H1 (cell line): ENCODE measurements around the gene CMSS1. TPM values are rescaled to one million over a fixed set of nuclear protein-coding genes. Genes with fewer than 3 reads are reported as not detected.

Source experiments
- CTCF ChIA-PET: fragments of 300-600 bp; sonication (Branson Sonifier 250); formaldehyde crosslinking; loops from one replicate; lab custom pipeline; 2021; ENCODE audit not compliant: partially characterized antibody; lab: Charles Lee
- POLR2A ChIA-PET: fragments of 300-600 bp; sonication (Branson Sonifier 250); formaldehyde crosslinking; loops from one replicate; lab custom pipeline; 2021; ENCODE audit warnings: inconsistent platforms; ENCODE audit not compliant: partially characterized antibody; lab: Charles Lee
- DNase-seq, 2 experiments: peaks; one replicate each; pipeline versions ENCODE4 v3.0.0 to v3.0.0-alpha.2; 2010 to 2022; ENCODE audit warnings: low spot score in 2 of 2, low read depth in 1 of 2, mixed read lengths in 1 of 2
- FAIRE-seq: peaks from 2 replicates; lab custom pipeline; 2011; peaks lifted over from hg19 to GRCh38; lab: Jason Lieb, UNC
- H2AFZ ChIP-seq: 2 replicates; pipeline ENCODE4 v1.8.1; 2012; ENCODE audit warnings: low read length, inconsistent platforms
- H2AK5ac ChIP-seq: 2 replicates; pipeline ENCODE4 v1.6.1; 2013; ENCODE audit warnings: low read depth, low read length
- H2BK120ac ChIP-seq: replicated peaks from 2 replicates; pipeline ENCODE3; 2013; ENCODE audit warnings: low read depth, low read length, inconsistent platforms
- H2BK12ac ChIP-seq: 2 replicates; pipeline ENCODE4 v1.6.1; 2013; ENCODE audit warnings: low read depth, low read length
- H2BK15ac ChIP-seq: 2 replicates; pipeline ENCODE4 v1.6.1; 2013; ENCODE audit warnings: low read length
- H2BK20ac ChIP-seq: 2 replicates; pipeline ENCODE4 v1.6.1; 2013; ENCODE audit warnings: low read length
- H2BK5ac ChIP-seq: 2 replicates; pipeline ENCODE4 v1.6.1; 2013; ENCODE audit warnings: low read depth, low read length
- H3K14ac ChIP-seq: 2 replicates; pipeline ENCODE4 v1.6.1; 2013; ENCODE audit warnings: inconsistent platforms; ENCODE audit not compliant: insufficient read length
- H3K18ac ChIP-seq: 2 replicates; pipeline ENCODE4 v1.6.1; 2013; ENCODE audit warnings: low read length; ENCODE audit errors: extremely low read depth
- H3K23ac ChIP-seq: 2 replicates; pipeline ENCODE4 v1.6.1; 2013; ENCODE audit warnings: inconsistent platforms; ENCODE audit not compliant: insufficient read length
- H3K23me2 ChIP-seq: 2 replicates; pipeline ENCODE4 v1.6.1; 2013; ENCODE audit warnings: low read depth, low read length
- H3K27ac ChIP-seq: 2 replicates; pipeline ENCODE4 v1.6.1; 2011; ENCODE audit warnings: low read depth, low read length, inconsistent platforms
- H3K27me3 ChIP-seq, 4 experiments: replicated peaks in 1 of 4; 1 replicate in 1 of 4; 2 replicates in 3 of 4; pipeline versions ENCODE4 v1.6.1 to v1.8.1; 2011 to 2013; ENCODE audit warnings: low read length in 3 of 4, mild to moderate bottlenecking in 3 of 4, inconsistent platforms in 2 of 4, mixed read lengths in 2 of 4, moderate library complexity in 1 of 4; ENCODE audit not compliant: control insufficient read depth in 3 of 4, insufficient read depth in 3 of 4; ENCODE audit errors: extremely low read depth in 1 of 4
- H3K36me3 ChIP-seq, 4 experiments: 2 replicates each; pipeline versions ENCODE4 v1.6.1 to v1.8.1; 2011 to 2013; ENCODE audit warnings: mild to moderate bottlenecking in 4 of 4, low read length in 3 of 4, moderate library complexity in 2 of 4, control low read depth in 1 of 4, inconsistent platforms in 1 of 4; ENCODE audit not compliant: insufficient read depth in 4 of 4, control insufficient read depth in 2 of 4
- H3K4ac ChIP-seq: replicated peaks from 2 replicates; pipeline ENCODE3; 2013; ENCODE audit warnings: low read length, low read depth, mixed read lengths, inconsistent platforms; ENCODE audit not compliant: insufficient read length
- H3K4me1 ChIP-seq, 4 experiments: replicated peaks in 1 of 4; 1 replicate in 1 of 4; 2 replicates in 3 of 4; pipeline versions ENCODE4 v1.6.1 to v1.8.1; 2011 to 2013; ENCODE audit warnings: low read length in 3 of 4, inconsistent platforms in 2 of 4, mixed read lengths in 1 of 4; ENCODE audit not compliant: insufficient read depth in 4 of 4, control insufficient read depth in 3 of 4
- H3K4me2 ChIP-seq, 2 experiments: 2 replicates each; pipeline versions ENCODE4 v1.6.1 to v1.8.1; 2011 to 2013; ENCODE audit warnings: low read depth in 2 of 2, low read length in 2 of 2, control low read depth in 1 of 2, inconsistent platforms in 1 of 2, mild to moderate bottlenecking in 1 of 2; ENCODE audit not compliant: insufficient read depth in 1 of 2
- H3K4me3 ChIP-seq, 4 experiments: fragments of 200-600, 300-600 bp in 1 of 4; sonication (generic), shearing (Covaris generic), sonication (Bioruptor Twin) in 1 of 4; 2 replicates each; pipeline versions ENCODE4 v1.5.1 to v1.8.1; 2011 to 2016; ENCODE audit warnings: low read length in 4 of 4, low read depth in 3 of 4, control low read depth in 2 of 4, inconsistent platforms in 2 of 4, mild to moderate bottlenecking in 2 of 4, mixed read lengths in 1 of 4, moderate library complexity in 1 of 4; ENCODE audit not compliant: insufficient read depth in 2 of 4; ENCODE audit errors: extremely low read depth in 1 of 4
- H3K56ac ChIP-seq: replicated peaks from 2 replicates; pipeline ENCODE3; 2013; ENCODE audit warnings: low read depth, mild to moderate bottlenecking, mixed read lengths, low read length, inconsistent platforms; ENCODE audit not compliant: insufficient read length
- H3K79me1 ChIP-seq: 2 replicates; pipeline ENCODE4 v1.6.1; 2013; ENCODE audit warnings: low read depth, low read length, control low read depth
- H3K79me2 ChIP-seq, 2 experiments: 2 replicates each; pipeline versions ENCODE4 v1.6.1 to v1.8.1; 2012 to 2013; ENCODE audit warnings: low read length in 2 of 2, mild to moderate bottlenecking in 2 of 2, inconsistent platforms in 1 of 2; ENCODE audit not compliant: insufficient read depth in 2 of 2, control insufficient read depth in 1 of 2
- H3K9ac ChIP-seq, 4 experiments: replicated peaks in 1 of 4; 1 replicate in 1 of 4; 2 replicates in 3 of 4; pipeline versions ENCODE4 v1.6.1 to v1.8.1; 2011 to 2013; ENCODE audit warnings: low read depth in 3 of 4, low read length in 3 of 4, control low read depth in 2 of 4, mild to moderate bottlenecking in 2 of 4, moderate library complexity in 2 of 4, inconsistent platforms in 1 of 4; ENCODE audit errors: extremely low read depth in 1 of 4
- H3K9me3 ChIP-seq, 2 experiments: 2 replicates each; pipeline versions ENCODE4 v1.6.1 to v1.8.1; 2012 to 2013; ENCODE audit warnings: mild to moderate bottlenecking in 2 of 2, moderate library complexity in 2 of 2, control low read depth in 1 of 2, inconsistent platforms in 1 of 2, low read depth in 1 of 2, low read length in 1 of 2, mixed read lengths in 1 of 2; ENCODE audit not compliant: insufficient read depth in 2 of 2
- H4K20me1 ChIP-seq, 2 experiments: replicated peaks in 1 of 2; 2 replicates each; pipeline versions ENCODE3 to v1.8.1; 2011 to 2013; ENCODE audit warnings: inconsistent platforms in 2 of 2, low read length in 2 of 2, mild to moderate bottlenecking in 1 of 2; ENCODE audit not compliant: insufficient read depth in 2 of 2, control insufficient read depth in 1 of 2
- H4K5ac ChIP-seq: 2 replicates; pipeline ENCODE4 v1.6.1; 2013; ENCODE audit warnings: low read length, low read depth, mixed read lengths, inconsistent platforms; ENCODE audit not compliant: insufficient read length
- H4K8ac ChIP-seq: 2 replicates; pipeline ENCODE4 v1.8.0; 2013; ENCODE audit warnings: mild to moderate bottlenecking, moderate library complexity, low read length, inconsistent platforms; ENCODE audit not compliant: insufficient read depth; ENCODE audit errors: extremely low read depth
- H4K91ac ChIP-seq: replicated peaks from 2 replicates; pipeline ENCODE3; 2013; ENCODE audit warnings: low read length, mixed read lengths, inconsistent platforms; ENCODE audit not compliant: insufficient read length
- RFX5 ChIP-seq: IDR thresholded peaks from 2 replicates; pipeline ENCODE4 v1.6.1; 2011; ENCODE audit warnings: low read depth, low read length, improper control_type of control experiment, borderline replicate concordance
- SP2 ChIP-seq: IDR thresholded peaks from 2 replicates; pipeline ENCODE4 v1.6.1; 2012; ENCODE audit warnings: mild to moderate bottlenecking, low read length, inconsistent platforms
- SP4 ChIP-seq: IDR thresholded peaks from 2 replicates; pipeline ENCODE4 v1.6.1; 2012; ENCODE audit warnings: low read length, inconsistent platforms
- WGBS, 2 experiments: shearing (Covaris generic) in 1 of 2; methylation state at CpG; one replicate each; pipeline versions ENCODE4 v1.1.6 to v1.1.7; 2013 to 2015; ENCODE audit warnings: low lambda C conversion rate in 2 of 2, mixed read lengths in 2 of 2, inconsistent platforms in 1 of 2, low coverage in 1 of 2, missing lambda C conversion rate in 1 of 2; ENCODE audit not compliant: insufficient replicate concordance in 2 of 2, insufficient coverage in 1 of 2, insufficient read length in 1 of 2; ENCODE audit errors: extremely low coverage in 1 of 2, missing lambda C conversion rate in 1 of 2; 5-methylcytosine and 5-hydroxymethylcytosine counted together
- polyA plus RNA-seq, 7 experiments: library from polyadenylated mRNA; depleted of rRNA in 3 of 7; stranded (reverse) in 5 of 7; unstranded in 2 of 7; fragments of >200 nt in 5 of 7; fragments of 200-250 nt in 2 of 7; gene quantifications; 1 replicate in 5 of 7; 2 replicates in 1 of 7; 4 replicates in 1 of 7; pipeline versions ENCODE4 v1.2.1 to v1.2.3, GENCODE V29; 2011 to 2013; ENCODE audit warnings: missing spikeins in 2 of 7, mixed read lengths in 2 of 7
- total RNA-seq: library from RNA; stranded (reverse); fragmentation: NEBNext Ultra II Directional; extraction: Animal tissue kit (Norgen Biotek cat#: 25700); gene quantifications from 2 replicates; pipeline ENCODE4 v1.2.1, GENCODE V29; 2021

CMSS1 gene
- total and polyA plus RNA-seq, 2 of the 8 experiments (the other 6 are each of a cell fraction or from before 2014, with no cell fraction given) = 15.2 to 75.1 TPM

- H3K4me2 ChIP-seq = no peak overlapping the region
- H4K8ac ChIP-seq = no peak overlapping the region
- no peak overlapping the region for H2BK20ac ChIP-seq
- DNase-seq (no peak), FAIRE-seq (no peak)
- ChIA-PET POLR2A (no interaction called here), CTCF (interaction anchor here (1.1 to 1.4 kb wide), 2 partner anchors 29 to 49 kb away, joined by 3 to 7 read pairs; no protein-coding TSS in a partner anchor)
- no peak overlapping the region for H3K4ac ChIP-seq
- no peak overlapping the region for H2AFZ ChIP-seq
- H4K5ac ChIP-seq = no peak overlapping the region
- H2BK12ac ChIP-seq = no peak overlapping the region
- H3K9ac ChIP-seq = no peak overlapping the region
- H3K14ac ChIP-seq = no peak overlapping the region
- H3K79me2 ChIP-seq = no peaks in the 10 kb centered on the region
- peaks cover 0 to 5% (median 4%) of the 10 kb centered on the region in 4 experiments; a peak in 3 of 7 replicates for H3K4me1 ChIP-seq
- no peak overlapping the region for H4K91ac ChIP-seq
- H4K20me1 ChIP-seq = no peaks in the 10 kb centered on the region
- no peaks in the 10 kb centered on the region for H3K79me1 ChIP-seq
- no peaks in the 10 kb centered on the region for H3K9me3 ChIP-seq
- no peak overlapping the region for H2AK5ac ChIP-seq
- no peak overlapping the region for H3K4me3 ChIP-seq
- H3K36me3 ChIP-seq = no peaks in the 10 kb centered on the region
- no peak overlapping the region for H2BK5ac ChIP-seq
- no peaks in the 10 kb centered on the region for H3K27me3 ChIP-seq
- no peak overlapping the region for H2BK15ac ChIP-seq
- 84% methylated on average over 2 of the region's 2 CpGs; no CpG with 5 or more reads in 1 of the 2 experiments for WGBS, 2 experiments
- no peak overlapping the region for H3K23ac ChIP-seq
- no peak overlapping the region for H3K27ac ChIP-seq
- H2BK120ac ChIP-seq = no peak overlapping the region
- TF ChIP-seq SP4 (no peak), SP2 (no peak), RFX5 (no peak)
- no peak overlapping the region for H3K18ac ChIP-seq
- no peak overlapping the region for H3K56ac ChIP-seq
- no peaks in the 10 kb centered on the region for H3K23me2 ChIP-seq
Observed at GRCh38 chr3:100205171-100205570, 387.5 kb downstream of the CMSS1 start.
